IPS-18a (cell line): ENCODE data around the gene KATNAL2.
"Not testable (repeated sequence)": the region's sequence is repeated elsewhere in the genome, so short reads cannot be mapped to it uniquely, and the experiment has no call there.

Source experiments
- H3K27ac ChIP-seq: one replicate; pipeline ENCODE4 v1.5.1; 2013; ENCODE audit warnings: low read length
- H3K27me3 ChIP-seq: one replicate; pipeline ENCODE4 v1.6.1; 2013; ENCODE audit warnings: mild to moderate bottlenecking, low read length; ENCODE audit not compliant: control insufficient read depth, insufficient read depth
- H3K36me3 ChIP-seq: one replicate; pipeline ENCODE4 v1.6.1; 2013; ENCODE audit warnings: low read depth, low read length; ENCODE audit not compliant: control insufficient read depth
- H3K4me1 ChIP-seq: one replicate; pipeline ENCODE4 v1.6.1; 2013; ENCODE audit warnings: low read depth, low read length; ENCODE audit not compliant: control insufficient read depth
- H3K4me3 ChIP-seq: one replicate; pipeline ENCODE4 v1.5.1; 2013; ENCODE audit warnings: low read length
- H3K9ac ChIP-seq: one replicate; pipeline ENCODE4 v1.6.1; 2013; ENCODE audit warnings: mild to moderate bottlenecking, low read length, moderate library complexity
- H3K9me3 ChIP-seq: one replicate; pipeline ENCODE4 v1.6.1; 2013; ENCODE audit warnings: low read depth, low read length; ENCODE audit not compliant: control insufficient read depth

The KATNAL2 gene

DNA sequence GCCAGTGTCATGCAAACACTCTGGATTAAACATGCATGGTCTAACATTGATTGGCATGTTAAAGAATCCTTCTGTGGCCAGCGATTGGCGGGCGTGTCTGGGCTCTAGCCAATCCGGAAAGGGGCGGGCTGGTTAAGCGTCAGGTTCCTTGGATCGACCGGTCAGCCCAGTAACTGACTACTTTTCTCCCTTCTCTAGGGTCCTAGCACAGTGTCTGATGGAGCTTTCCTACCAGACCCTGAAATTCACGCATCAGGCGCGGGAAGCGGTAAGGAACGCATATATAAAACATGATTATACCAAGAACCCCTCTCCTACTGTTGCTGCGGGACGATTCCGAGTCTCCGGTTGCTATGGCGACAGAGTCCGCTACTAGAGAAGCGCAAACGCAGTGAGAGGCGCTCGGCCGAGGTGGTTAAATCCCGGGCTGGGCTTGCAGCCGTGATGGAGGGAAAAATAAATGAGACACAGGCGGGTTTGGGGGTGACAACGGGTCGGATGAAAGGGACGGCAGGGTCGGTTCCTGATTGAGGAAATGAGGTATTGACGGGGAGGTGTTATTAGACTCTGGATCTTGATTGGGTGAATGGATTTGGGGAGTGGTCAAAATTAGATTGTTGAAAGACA is 29.4 kb downstream of the KATNAL2 start:
- Histone ChIP-seq H3K36me3 (no peaks in the 10 kb centered on the region), H3K4me3 (peak overlapping the region; percentile 95), H3K9me3 (no peaks in the 10 kb centered on the region), H3K9ac (peak overlapping the region; percentile 71), H3K27me3 (no peaks in the 10 kb centered on the region), H3K4me1 (no peaks in the 10 kb centered on the region), H3K27ac (no peak overlapping the region)

GRCh38 chr18:46950064-46950656 is 32.8 kb downstream of the KATNAL2 start:
- H3K27ac ChIP-seq: no peak overlapping the region
- H3K4me1 ChIP-seq: no peaks in the 10 kb centered on the region
- no peak overlapping the region for H3K4me3 ChIP-seq
- H3K9me3 ChIP-seq: no peaks in the 10 kb centered on the region
- H3K36me3 ChIP-seq: no peaks in the 10 kb centered on the region
- no peak overlapping the region for H3K9ac ChIP-seq
- no peaks in the 10 kb centered on the region for H3K27me3 ChIP-seq

DNA sequence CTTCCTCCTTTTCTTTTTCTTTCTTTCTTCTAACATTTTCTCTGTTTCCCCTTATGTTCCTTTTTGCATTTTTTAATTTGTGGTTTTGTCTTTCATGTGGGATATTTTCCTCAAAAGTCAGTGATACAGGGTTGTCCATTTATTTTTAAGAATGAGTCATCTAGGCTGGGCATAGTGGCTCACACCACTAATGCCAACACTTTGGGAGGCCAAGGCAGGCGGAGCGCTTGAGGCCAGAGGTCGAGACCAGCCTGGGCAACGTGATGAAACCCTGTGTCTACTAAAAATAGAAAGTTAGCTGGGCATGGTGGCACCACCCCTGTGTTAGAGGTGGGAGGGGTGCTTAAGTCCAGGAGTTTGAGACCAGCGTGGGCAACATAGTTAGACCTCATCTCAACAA is 35.8 kb downstream of the KATNAL2 start:
- Histone ChIP-seq H3K27ac (no peak overlapping the region), H3K27me3 (no peaks in the 10 kb centered on the region), H3K9ac (no peak overlapping the region), H3K4me3 (no peak overlapping the region), H3K9me3 (no peaks in the 10 kb centered on the region), H3K4me1 (no peaks in the 10 kb centered on the region), H3K36me3 (no peaks in the 10 kb centered on the region)

- no peak overlapping the region for H3K9ac ChIP-seq
- H3K27ac ChIP-seq: no peak overlapping the region
- no peaks in the 10 kb centered on the region for H3K9me3 ChIP-seq
- H3K4me3 ChIP-seq: no peak overlapping the region
- no peaks in the 10 kb centered on the region for H3K27me3 ChIP-seq
- H3K36me3 ChIP-seq: no peaks in the 10 kb centered on the region
- H3K4me1 ChIP-seq: no peaks in the 10 kb centered on the region
Measured at GRCh38 chr18:46958209-46958608, 40.8 kb downstream of the KATNAL2 start.

DNA sequence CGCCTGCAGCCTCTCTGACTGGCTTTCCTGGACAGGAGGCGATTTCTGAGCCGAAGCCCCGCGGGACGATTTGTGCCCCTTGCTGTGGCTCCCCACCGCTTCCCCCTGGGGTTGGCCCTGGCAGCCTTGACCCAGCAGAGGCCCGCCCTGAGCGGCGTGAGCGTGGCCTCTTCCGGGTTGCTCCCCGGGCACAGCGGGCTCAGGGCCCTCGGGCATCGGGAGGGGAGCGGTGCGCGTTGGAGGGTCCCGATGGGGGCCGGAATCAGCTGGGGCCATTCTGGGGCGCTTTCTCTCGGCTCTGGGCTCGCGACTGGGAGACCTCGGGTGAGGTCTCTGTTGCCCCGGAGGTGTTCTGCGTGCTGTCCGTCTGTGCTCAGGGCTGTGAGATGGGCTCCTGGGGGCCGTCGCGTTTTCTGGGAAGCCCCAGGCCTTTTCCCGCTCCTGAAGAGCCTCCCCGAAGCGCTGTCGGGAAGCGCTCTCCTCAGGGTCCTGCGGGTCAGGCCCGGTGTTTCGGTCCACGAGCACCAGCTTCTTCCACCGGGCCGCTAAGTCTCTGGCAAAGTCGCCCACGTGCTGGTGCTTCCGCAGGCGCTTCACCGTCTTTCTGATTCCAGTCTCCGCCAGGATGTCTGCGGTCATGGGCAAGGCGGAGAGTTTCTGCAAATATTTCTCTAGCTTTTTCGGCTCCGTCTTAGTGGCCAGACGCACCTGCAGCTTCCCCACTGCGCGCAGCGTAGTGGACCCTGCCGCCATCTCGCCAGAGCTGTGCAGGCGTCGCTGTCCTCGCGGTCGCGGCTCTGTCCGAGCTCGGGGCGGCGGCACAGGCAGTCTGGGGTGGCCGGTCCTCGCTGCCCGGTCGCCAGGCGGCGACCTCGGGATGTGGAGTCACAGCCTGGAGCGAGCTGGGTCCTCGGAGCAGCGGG is 46.5 kb downstream of the KATNAL2 start:
- H3K27ac ChIP-seq, H3K9me3 ChIP-seq: not testable (repeated sequence)

DNA sequence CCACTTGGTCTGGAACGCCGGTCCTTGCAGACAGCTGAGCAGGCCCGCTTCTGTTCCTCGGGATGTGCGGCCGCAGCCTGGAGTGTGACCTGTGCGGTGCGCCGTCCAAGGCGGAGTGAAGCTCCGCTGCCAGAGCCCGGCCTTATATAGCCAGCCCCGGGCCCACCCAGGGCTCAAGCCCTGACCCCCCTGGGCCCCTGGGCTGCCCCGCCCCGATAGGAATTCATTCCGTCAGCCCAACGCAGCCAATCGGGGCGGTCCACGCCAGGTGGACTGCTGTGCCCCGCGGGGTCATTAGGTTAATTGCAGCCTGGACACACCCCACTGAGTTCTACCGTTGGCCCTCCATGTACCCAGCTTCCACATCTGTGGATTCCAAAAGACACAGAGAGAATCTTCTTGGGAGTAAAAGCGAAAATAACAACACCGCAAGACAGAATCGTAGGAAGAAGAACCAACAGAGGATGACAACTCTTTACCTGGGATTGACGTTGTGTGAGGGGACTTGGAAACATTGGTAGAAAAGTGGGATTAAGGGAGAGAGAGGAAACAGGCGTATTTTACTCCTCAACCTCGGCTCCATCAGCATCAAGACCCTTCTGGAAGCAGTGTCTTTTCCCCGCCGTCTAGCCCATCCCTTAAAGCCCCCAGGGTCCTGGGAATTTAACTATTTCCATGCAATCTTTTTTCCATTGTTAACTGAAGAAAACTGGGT is 47.3 kb downstream of the KATNAL2 start:
- H3K9ac ChIP-seq, H3K36me3 ChIP-seq: not testable (repeated sequence)

More for the DNA sequence above, 46.5 kb downstream of the KATNAL2 start:
- H3K4me3 ChIP-seq, H3K27me3 ChIP-seq, H3K9ac ChIP-seq, H3K4me1 ChIP-seq, H3K36me3 ChIP-seq: not testable (repeated sequence)

DNA sequence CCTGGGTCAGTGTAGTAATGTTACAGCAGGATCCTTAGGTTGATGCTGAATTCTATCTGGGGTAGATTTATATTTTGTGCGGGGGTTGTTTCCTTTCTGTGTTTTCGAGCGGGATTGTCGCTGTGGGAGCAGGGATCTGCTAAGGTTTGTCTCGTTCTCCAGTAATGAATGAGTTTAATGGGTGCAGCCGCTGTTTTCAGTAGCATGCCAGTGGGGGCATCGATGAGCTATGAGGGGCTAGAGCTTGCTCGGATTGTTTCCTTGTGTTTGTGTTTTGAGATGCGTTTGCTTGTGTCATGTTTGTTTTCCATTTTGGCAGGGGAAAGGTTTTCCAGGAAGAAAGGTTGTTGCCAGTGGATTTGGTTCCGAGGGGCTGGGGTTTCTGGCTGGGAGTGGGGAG is 48.9 kb downstream of the KATNAL2 start:
- not testable (repeated sequence) for H3K4me1 ChIP-seq, H3K27me3 ChIP-seq, H3K9ac ChIP-seq, H3K36me3 ChIP-seq, H3K4me3 ChIP-seq, H3K27ac ChIP-seq, H3K9me3 ChIP-seq

More for the DNA sequence above, 47.3 kb downstream of the KATNAL2 start:
- H3K4me1 ChIP-seq, H3K27ac ChIP-seq, H3K9me3 ChIP-seq, H3K27me3 ChIP-seq, H3K4me3 ChIP-seq: not testable (repeated sequence)

- not testable (repeated sequence) for H3K27ac ChIP-seq, H3K36me3 ChIP-seq, H3K9ac ChIP-seq, H3K4me1 ChIP-seq, H3K27me3 ChIP-seq, H3K4me3 ChIP-seq, H3K9me3 ChIP-seq
Measured at GRCh38 chr18:46969551-46969950, 52.1 kb downstream of the KATNAL2 start.

DNA sequence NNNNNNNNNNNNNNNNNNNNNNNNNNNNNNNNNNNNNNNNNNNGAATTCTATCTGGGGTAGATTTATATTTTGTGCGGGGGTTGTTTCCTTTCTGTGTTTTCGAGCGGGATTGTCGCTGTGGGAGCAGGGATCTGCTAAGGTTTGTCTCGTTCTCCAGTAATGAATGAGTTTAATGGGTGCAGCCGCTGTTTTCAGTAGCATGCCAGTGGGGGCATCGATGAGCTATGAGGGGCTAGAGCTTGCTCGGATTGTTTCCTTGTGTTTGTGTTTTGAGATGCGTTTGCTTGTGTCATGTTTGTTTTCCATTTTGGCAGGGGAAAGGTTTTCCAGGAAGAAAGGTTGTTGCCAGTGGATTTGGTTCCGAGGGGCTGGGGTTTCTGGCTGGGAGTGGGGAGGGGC is 102.5 kb downstream of the KATNAL2 start:
- H3K27me3 ChIP-seq, H3K4me3 ChIP-seq: not testable (repeated sequence)

DNA sequence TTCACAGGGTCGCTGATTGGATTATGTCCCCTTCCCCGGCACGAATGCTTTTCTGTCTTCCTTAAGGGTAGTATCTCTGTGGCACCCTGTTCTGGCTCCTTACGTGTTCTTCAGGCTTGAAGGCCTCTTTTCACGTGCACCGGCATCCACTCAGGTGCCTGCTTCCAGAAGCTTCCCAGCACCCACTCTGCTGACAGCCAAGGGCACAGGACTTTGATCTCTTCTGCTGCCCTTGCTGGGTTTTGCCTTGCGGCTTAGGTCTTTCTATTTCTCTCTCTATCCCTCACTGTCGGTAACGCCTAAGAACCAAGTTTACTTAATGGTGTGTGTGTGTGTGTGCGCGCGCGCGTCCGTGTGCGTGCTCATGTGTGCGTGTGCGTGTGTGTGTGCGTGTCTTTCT is 103.4 kb downstream of the KATNAL2 start:
- not testable (repeated sequence) for H3K36me3 ChIP-seq, H3K27me3 ChIP-seq, H3K9me3 ChIP-seq, H3K27ac ChIP-seq, H3K9ac ChIP-seq, H3K4me3 ChIP-seq, H3K4me1 ChIP-seq

More for the DNA sequence above, 102.5 kb downstream of the KATNAL2 start:
- not testable (repeated sequence) for H3K9ac ChIP-seq, H3K27ac ChIP-seq, H3K9me3 ChIP-seq, H3K36me3 ChIP-seq, H3K4me1 ChIP-seq

DNA sequence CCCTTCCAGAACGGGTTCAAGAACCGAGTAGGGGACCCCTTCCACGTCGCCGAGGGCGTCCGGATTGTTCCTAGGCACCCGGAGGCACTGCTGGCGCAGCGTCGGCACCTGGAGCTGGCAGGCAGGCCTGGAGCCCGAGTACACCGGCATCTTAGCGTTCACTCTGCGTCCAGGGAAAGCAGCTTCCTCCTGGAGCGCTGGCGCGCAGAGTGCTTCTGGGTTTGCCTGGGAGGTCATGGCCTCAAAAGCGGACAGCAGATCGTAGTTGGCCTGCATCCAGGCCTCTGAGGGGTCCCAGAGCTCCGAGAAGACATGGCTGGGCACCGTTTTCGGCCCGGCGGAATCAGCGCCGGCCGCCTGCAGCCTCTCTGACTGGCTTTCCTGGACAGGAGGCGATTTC is 105.4 kb downstream of the KATNAL2 start:
- not testable (repeated sequence) for H3K27ac ChIP-seq, H3K4me1 ChIP-seq, H3K9me3 ChIP-seq, H3K4me3 ChIP-seq, H3K9ac ChIP-seq, H3K36me3 ChIP-seq, H3K27me3 ChIP-seq
